NB4 (cell line): ENCODE data around the gene NWD2.

Source experiments
- CTCF ChIP-seq: IDR thresholded peaks from one replicate; pipeline ENCODE4 v1.5.1; 2012; ENCODE audit warnings: low read depth, low read length
- MAX ChIP-seq: IDR thresholded peaks from 2 replicates; pipeline ENCODE4 v1.6.1; 2011; ENCODE audit warnings: low read depth, low read length
- MYC ChIP-seq: IDR thresholded peaks from 2 replicates; pipeline ENCODE4 v1.6.1; 2011; ENCODE audit warnings: low read depth, low read length
- POLR2A ChIP-seq: IDR thresholded peaks from 2 replicates; pipeline ENCODE4 v1.6.1; 2011; ENCODE audit warnings: mild to moderate bottlenecking; ENCODE audit not compliant: insufficient read length; ENCODE audit errors: extremely low read depth

- TF ChIP-seq CTCF: no peak
- no peak for TF ChIP-seq MAX
- TF ChIP-seq POLR2A: no peak
- TF ChIP-seq MYC: no peak
Measured at GRCh38 chr4:37219990-37220389, 24.6 kb upstream of the NWD2 start.
